Fibroblast of pulmonary artery (primary cell): Measurements from ENCODE around the gene ITPKC.

Experiments used
- DNase-seq: peaks from one replicate; pipeline ENCODE4 v3.0.0-alpha.2; 2010; ENCODE audit warnings: low read depth
- H3K4me3 ChIP-seq: replicated peaks from 2 replicates; pipeline ENCODE4 v1.5.1; 2011; ENCODE audit warnings: low read depth, mild to moderate bottlenecking, control low read depth, low read length, moderate library complexity
- CTCF ChIP-seq: IDR thresholded peaks from 2 replicates; pipeline ENCODE4 v1.5.1; 2011; ENCODE audit warnings: mild to moderate bottlenecking, control low read depth, low read length, inconsistent platforms; ENCODE audit errors: missing control alignments

Gene ITPKC

GRCh38 chr19:40703029-40703755, 13.7 kb upstream of the ITPKC start:
- no peak for DNase-seq
- no peak for TF ChIP-seq CTCF
- H3K4me3 ChIP-seq: no peak overlapping the region

GRCh38 chr19:40704491-40705361, 12.2 kb upstream of the ITPKC start:
- H3K4me3 ChIP-seq: no peak overlapping the region
- no peak for TF ChIP-seq CTCF
- no peak for DNase-seq

- DNase-seq: no peak
- no peak overlapping the region for H3K4me3 ChIP-seq
- TF ChIP-seq CTCF: no peak
Measured at GRCh38 chr19:40705362-40705651, 11.6 kb upstream of the ITPKC start.

GRCh38 chr19:40705950-40706619, 10.8 kb upstream of the ITPKC start:
- no peak for TF ChIP-seq CTCF
- no peak overlapping the region for H3K4me3 ChIP-seq
- no peak for DNase-seq

- no peak overlapping the region for H3K4me3 ChIP-seq
- no peak for DNase-seq
- TF ChIP-seq CTCF: no peak
Measured at GRCh38 chr19:40707615-40708014, 9.3 kb upstream of the ITPKC start.

- no peak overlapping the region for H3K4me3 ChIP-seq
- DNase-seq: no peak
- TF ChIP-seq CTCF: no peak
Measured at GRCh38 chr19:40709817-40710216, 7.1 kb upstream of the ITPKC start.
